ENCODE data around the gene FREM2.

FREM2 gene

DNA sequence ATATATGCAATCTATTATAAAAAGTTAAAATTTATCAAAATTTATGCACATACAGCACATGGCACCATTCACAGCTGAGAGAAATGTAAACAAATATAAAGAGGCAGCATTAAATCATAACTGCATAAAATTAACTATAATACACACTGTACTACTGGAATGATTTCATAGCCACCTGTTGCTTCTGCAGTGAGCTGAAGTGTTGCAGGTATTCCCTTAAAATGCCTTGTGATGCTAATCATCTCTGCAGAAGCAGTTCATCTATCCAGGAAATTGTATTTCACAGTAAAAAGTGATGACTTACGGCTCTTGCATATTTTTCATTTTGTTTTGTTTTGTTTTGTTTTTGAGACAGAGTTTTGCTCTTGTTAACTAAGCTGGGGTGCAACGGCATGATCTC lies 221.7 kb downstream of the FREM2 start:
- no peak for DNase-seq

DNA sequence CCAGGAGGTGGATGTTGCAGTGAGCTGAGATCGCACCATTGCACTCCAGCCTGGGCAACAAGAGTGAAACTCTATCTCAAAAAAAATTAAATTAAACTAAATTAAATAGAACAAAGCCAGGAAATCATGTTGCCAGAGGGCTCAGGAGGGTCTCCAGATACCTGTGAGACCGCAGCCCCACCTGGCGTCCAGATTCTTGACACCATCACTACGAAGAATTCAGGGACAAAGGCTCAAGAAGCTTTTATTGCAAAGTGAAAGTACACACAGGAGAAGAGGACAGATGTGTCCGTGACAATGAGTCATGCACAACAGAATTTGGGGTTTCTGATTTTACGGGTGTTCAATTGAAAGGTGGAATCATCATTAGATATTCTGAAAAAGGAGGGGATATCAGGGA lies 227.2 kb downstream of the FREM2 start:
- no peak for DNase-seq

DNA sequence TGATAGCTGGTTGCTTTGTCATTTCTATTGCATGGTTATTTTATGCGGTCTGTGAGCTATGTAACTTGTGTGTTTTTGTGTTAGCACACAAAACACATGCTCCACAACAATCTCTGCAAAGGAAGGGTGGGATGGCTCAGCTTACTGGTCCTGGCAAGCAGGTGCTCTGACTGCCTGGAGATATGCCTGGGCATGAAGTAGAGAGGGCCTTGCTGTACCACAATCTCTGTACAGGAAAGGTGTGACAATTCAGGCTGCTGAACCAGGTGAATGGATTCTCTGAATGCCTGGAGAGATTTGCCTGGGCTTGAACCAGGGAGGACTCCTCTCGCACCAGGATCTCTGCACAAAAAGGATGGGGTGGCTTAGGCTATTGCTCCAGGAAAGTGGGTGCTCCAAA lies 234.2 kb downstream of the FREM2 start:
- no peak for DNase-seq

DNA sequence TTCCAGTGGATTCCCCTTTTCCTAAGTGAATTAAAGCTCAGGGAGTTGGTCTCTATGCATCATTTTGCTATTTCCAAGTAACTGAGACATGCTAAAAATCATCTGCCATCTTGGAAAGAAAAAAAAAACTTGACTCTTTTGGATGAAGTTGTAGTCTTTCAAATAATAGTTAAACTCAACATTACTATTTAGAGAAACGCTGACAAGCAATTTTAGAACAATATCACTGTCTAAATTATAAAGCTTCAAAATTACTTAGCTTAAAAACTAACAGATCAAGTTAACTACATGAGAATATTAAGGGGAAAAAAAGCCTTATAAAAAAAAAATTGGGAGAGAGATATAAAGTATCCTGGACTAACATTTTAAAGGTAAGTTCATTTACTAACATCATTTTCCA lies 235.3 kb downstream of the FREM2 start:
- no peak for DNase-seq

DNA sequence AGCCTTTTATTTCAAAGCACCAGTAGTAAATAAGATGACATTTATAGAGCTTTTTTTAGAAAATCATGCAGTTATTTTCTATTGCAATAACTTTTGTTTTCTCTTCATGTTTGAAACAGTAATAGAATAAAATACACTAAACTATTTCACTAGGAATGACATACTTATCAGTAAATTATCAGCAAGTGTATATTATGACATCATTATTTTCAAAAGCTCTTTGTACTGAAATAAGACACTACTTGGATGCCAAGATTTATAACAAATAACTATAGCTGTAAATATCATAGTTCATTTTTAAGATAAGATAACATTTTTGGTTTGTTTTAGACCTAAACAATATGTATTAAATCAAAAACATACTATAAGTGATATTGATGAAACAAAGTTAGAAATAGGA lies 246.9 kb downstream of the FREM2 start:
- DNase-seq = no peak
